GM12878 (cell line): ENCODE results near the gene RMDN3. TPM values are rescaled to one million over a fixed set of nuclear protein-coding genes. Genes with fewer than 3 reads are reported as not detected.

Experiments used
- BMI1 ChIP-seq: fragments of 450-650 bp; IDR thresholded peaks from 2 replicates; pipeline ENCODE4 v1.6.1; 2016; ENCODE audit warnings: mild to moderate bottlenecking, moderate library complexity, borderline replicate concordance
- CEBPB ChIP-seq, 2 experiments: fragments of 150-350 bp in 1 of 2; IDR thresholded peaks; 2 replicates each; pipeline ENCODE4 v1.6.1; 2012 to 2014; ENCODE audit warnings: low read depth in 2 of 2, low read length in 2 of 2, borderline replicate concordance in 1 of 2, inconsistent platforms in 1 of 2
- CREB1 ChIP-seq: IDR thresholded peaks from 2 replicates; pipeline ENCODE4 v1.6.1; 2012; ENCODE audit warnings: low read depth, mild to moderate bottlenecking, inconsistent platforms
- CTCF ChIP-seq, 3 experiments: IDR thresholded peaks in 2 of 3; conservative IDR thresholded peaks in 1 of 3; 2 replicates each; pipeline ENCODE4 v1.5.1; 2011; ENCODE audit warnings: low read depth in 3 of 3, low read length in 3 of 3, mild to moderate bottlenecking in 3 of 3, control low read depth in 2 of 3, moderate library complexity in 2 of 3, inconsistent platforms in 1 of 3, mixed read lengths in 1 of 3; ENCODE audit not compliant: control insufficient read depth in 2 of 3, insufficient read depth in 1 of 3; ENCODE audit errors: extremely low read depth in 1 of 3
- DPF2 ChIP-seq: fragments of 450-650 bp; IDR thresholded peaks from 2 replicates; pipeline ENCODE4 v1.6.1; 2017; ENCODE audit warnings: mild to moderate bottlenecking
- E4F1 ChIP-seq: fragments of 450-650 bp; IDR thresholded peaks from 2 replicates; pipeline ENCODE4 v1.6.1; 2018; ENCODE audit warnings: borderline replicate concordance, mild to moderate bottlenecking; ENCODE audit not compliant: partially characterized antibody
- HCFC1 ChIP-seq: fragments of 150-350 bp; IDR thresholded peaks from 2 replicates; pipeline ENCODE4 v1.6.1; 2014; ENCODE audit warnings: low read length
- HDAC2 ChIP-seq: fragments of 200-600 bp; sonication (generic); IDR thresholded peaks from 2 replicates; pipeline ENCODE4 v1.6.1; 2017
- LARP7 ChIP-seq: fragments of 450-650 bp; IDR thresholded peaks from 2 replicates; pipeline ENCODE4 v1.6.1; 2017; ENCODE audit warnings: mild to moderate bottlenecking
- REST ChIP-seq: IDR thresholded peaks from 2 replicates; pipeline ENCODE4 v1.6.1; 2012; ENCODE audit warnings: mild to moderate bottlenecking, low read depth, low read length
- ZBTB4 ChIP-seq: fragments of 450-650 bp; formaldehyde crosslinking; IDR thresholded peaks from 2 replicates; pipeline ENCODE4 v1.4.0; 2022; ENCODE audit warnings: mild to moderate bottlenecking, moderate library complexity
- ZNF592 ChIP-seq: fragments of 450-650 bp; IDR thresholded peaks from 2 replicates; pipeline ENCODE4 v1.6.1; 2017; ENCODE audit warnings: mild to moderate bottlenecking, moderate library complexity
- polyA plus RNA-seq, 11 experiments: library from polyadenylated mRNA; depleted of rRNA in 4 of 11; unstranded in 6 of 11; stranded (reverse) in 5 of 11; fragments of >200 nt; fragmentation: Nextera tagmentation in 4 of 11; fragmentation: Illumina TruSeq in 1 of 11; extraction: Ambion mirVana in 4 of 11; extraction: Trizol in 1 of 11; gene quantifications; 1 replicate in 1 of 11; 2 replicates in 10 of 11; pipeline versions ENCODE4 v1.2.1 to v1.2.3, GENCODE V29; 2011 to 2016; ENCODE audit warnings: inconsistent platforms in 2 of 11, missing spikeins in 2 of 11, low read depth in 1 of 11
- total RNA-seq, 4 experiments: library from RNA; depleted of rRNA in 3 of 4; stranded (reverse); fragments of >200 nt in 3 of 4; fragmentation: Illumina TruSeq in 1 of 4; extraction: Trizol in 1 of 4; gene quantifications; 2 replicates each; pipeline versions ENCODE4 v1.2.1 to v1.2.3, GENCODE V29; 2013 to 2021

The RMDN3 gene
- total and polyA plus RNA-seq, 10 of the 15 experiments (the other 5 are each of a cell fraction or from before 2014, with no cell fraction given): 5.7 to 44.4 (median 20.3) TPM

- no peak for TF ChIP-seq ZNF592
- TF ChIP-seq REST: no peak
- no peak for TF ChIP-seq BMI1
- no peak for TF ChIP-seq CEBPB (IDR thresholded peaks at IDR 0.05; ENCODE audit: borderline replicate concordance in 1 of 2, low read depth in 2 of 2, low read length in 2 of 2)
- TF ChIP-seq CREB1: peak; percentile 90
- peak; percentile 84 for TF ChIP-seq HCFC1
- TF ChIP-seq HDAC2: peak; percentile 98
- 0 out of 2 replicates have a peak, but pooled peaks have one; percentile 20 for TF ChIP-seq DPF2
- TF ChIP-seq E4F1: peak; percentile 61
- no peak for TF ChIP-seq ZBTB4 (CRISPR knock-in tag)
- TF ChIP-seq LARP7: peak; percentile 72; the same call in 1 of the 2 replicates
- TF ChIP-seq CTCF (IDR thresholded peaks at IDR 0.05 in 2 of 3, conservative IDR thresholded peaks at IDR 0.05 in 1 of 3; ENCODE audit: control insufficient read depth in 2 of 3, extremely low read depth in 1 of 3, insufficient read depth in 1 of 3, low read depth in 3 of 3, low read length in 3 of 3): no peak
Observed at GRCh38 chr15:40694688-40695468, 60.2 kb downstream of the RMDN3 start, which contains the start of gene RAD51 (continued).
